HepG2 (cell line): ENCODE measurements around the gene ROBO3.

Source experiments
- AFF4 ChIP-seq: sonication (generic); formaldehyde crosslinking; IDR thresholded peaks from 2 replicates; pipeline ENCODE4 v1.4.0; 2020; ENCODE audit warnings: missing genetic modification reagents
- ATF2 ChIP-seq: sonication (generic); formaldehyde crosslinking; IDR thresholded peaks from 2 replicates; pipeline ENCODE4 v1.4.0; 2020; ENCODE audit warnings: missing genetic modification reagents
- CEBPZ ChIP-seq: IDR thresholded peaks from 2 replicates; pipeline ENCODE4 v1.6.1; 2012; ENCODE audit warnings: low read length, improper control_type of control experiment
- CREM ChIP-seq, 2 experiments: sonication (generic) in 1 of 2; formaldehyde crosslinking in 1 of 2; IDR thresholded peaks; 2 replicates each; pipeline versions ENCODE4 v1.4.0 to v1.6.1; 2016 to 2020; ENCODE audit warnings: antibody characterized with exemption in 1 of 2, mild to moderate bottlenecking in 1 of 2, missing genetic modification reagents in 1 of 2
- CTCF ChIP-seq: sonication (generic); formaldehyde crosslinking; IDR thresholded peaks from 2 replicates; pipeline ENCODE4 v1.5.0; 2020; ENCODE audit warnings: mild to moderate bottlenecking, missing genetic modification reagents, moderate library complexity
- ELK4 ChIP-seq: sonication (generic); formaldehyde crosslinking; IDR thresholded peaks from 2 replicates; pipeline ENCODE4 v1.9.0; 2021; ENCODE audit warnings: missing genetic modification reagents, borderline replicate concordance
- FOSL2 ChIP-seq: sonication (generic); formaldehyde crosslinking; IDR thresholded peaks from 2 replicates; pipeline ENCODE4 v1.4.0; 2020; ENCODE audit warnings: missing genetic modification reagents
- IRF2 ChIP-seq: IDR thresholded peaks from 2 replicates; pipeline ENCODE4 v1.6.1; 2018; ENCODE audit warnings: missing genetic modification reagents, missing compliant biosample characterization
- MXI1 ChIP-seq: IDR thresholded peaks from 3 replicates; pipeline ENCODE4 v1.6.1; 2012; ENCODE audit warnings: low read depth, low read length, inconsistent platforms, borderline replicate concordance
- POLR2AphosphoS5 ChIP-seq: IDR thresholded peaks from 2 replicates; pipeline ENCODE4 v1.6.1; 2012; ENCODE audit warnings: low read depth, low read length
- STAT6 ChIP-seq: sonication (generic); formaldehyde crosslinking; IDR thresholded peaks from 2 replicates; pipeline ENCODE4 v1.4.0; 2020; ENCODE audit warnings: missing genetic modification reagents, mild to moderate bottlenecking, borderline replicate concordance
- ZFX ChIP-seq: sonication (generic); formaldehyde crosslinking; IDR thresholded peaks from 2 replicates; pipeline ENCODE4 v1.4.0; 2020; ENCODE audit warnings: mild to moderate bottlenecking, low read depth, missing genetic modification reagents, moderate library complexity
- TF ChIP-seq, protein P1 (sequence below): sonication (generic); formaldehyde crosslinking; IDR thresholded peaks from 2 replicates; pipeline ENCODE4 v1.8.1; 2022; ENCODE audit warnings: low read depth, mild to moderate bottlenecking, missing genetic modification reagents
- TF ChIP-seq, protein P2 (sequence below): IDR thresholded peaks from 2 replicates; pipeline ENCODE4 v1.6.1; 2016; ENCODE audit warnings: control low read depth

DNA sequence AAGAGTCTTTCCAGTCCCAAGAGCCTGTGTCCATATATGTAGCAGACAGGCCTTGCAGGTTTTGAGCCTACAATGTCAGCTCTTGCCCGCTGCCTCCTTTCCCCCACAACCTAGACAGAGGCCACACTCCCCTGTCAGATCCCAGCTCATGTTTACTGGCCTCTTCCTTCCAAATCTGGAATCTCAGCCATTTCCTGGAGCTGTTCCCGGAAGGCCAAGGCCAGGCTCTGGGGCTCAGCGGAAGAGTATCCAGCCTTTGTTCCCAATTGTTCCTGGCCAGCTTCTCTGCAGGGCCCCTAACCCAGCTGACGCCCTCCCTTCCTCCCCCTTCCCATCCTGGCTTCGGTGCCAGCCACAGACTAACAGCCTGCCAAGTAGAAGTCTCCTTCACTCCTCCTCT is 33.5 kb downstream of the ROBO3 start:
- no peak for TF ChIP-seq ATF2
- TF ChIP-seq CTCF (CRISPR knock-in tag): no peak
- peak; percentile 36; the same call in 1 of the 2 replicates for TF ChIP-seq ZFX (CRISPR knock-in tag)
- no peak for TF ChIP-seq AFF4 (CRISPR knock-in tag)
- TF ChIP-seq STAT6 (CRISPR knock-in tag): no peak
- TF ChIP-seq MXI1: no peak
- TF ChIP-seq, protein P1, sequence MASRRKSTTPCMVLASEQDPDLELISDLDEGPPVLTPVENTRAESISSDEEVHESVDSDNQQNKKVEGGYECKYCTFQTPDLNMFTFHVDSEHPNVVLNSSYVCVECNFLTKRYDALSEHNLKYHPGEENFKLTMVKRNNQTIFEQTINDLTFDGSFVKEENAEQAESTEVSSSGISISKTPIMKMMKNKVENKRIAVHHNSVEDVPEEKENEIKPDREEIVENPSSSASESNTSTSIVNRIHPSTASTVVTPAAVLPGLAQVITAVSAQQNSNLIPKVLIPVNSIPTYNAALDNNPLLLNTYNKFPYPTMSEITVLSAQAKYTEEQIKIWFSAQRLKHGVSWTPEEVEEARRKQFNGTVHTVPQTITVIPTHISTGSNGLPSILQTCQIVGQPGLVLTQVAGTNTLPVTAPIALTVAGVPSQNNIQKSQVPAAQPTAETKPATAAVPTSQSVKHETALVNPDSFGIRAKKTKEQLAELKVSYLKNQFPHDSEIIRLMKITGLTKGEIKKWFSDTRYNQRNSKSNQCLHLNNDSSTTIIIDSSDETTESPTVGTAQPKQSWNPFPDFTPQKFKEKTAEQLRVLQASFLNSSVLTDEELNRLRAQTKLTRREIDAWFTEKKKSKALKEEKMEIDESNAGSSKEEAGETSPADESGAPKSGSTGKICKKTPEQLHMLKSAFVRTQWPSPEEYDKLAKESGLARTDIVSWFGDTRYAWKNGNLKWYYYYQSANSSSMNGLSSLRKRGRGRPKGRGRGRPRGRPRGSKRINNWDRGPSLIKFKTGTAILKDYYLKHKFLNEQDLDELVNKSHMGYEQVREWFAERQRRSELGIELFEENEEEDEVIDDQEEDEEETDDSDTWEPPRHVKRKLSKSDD (CRISPR knock-in tag): no peak
- TF ChIP-seq ELK4 (CRISPR knock-in tag): no peak
- TF ChIP-seq IRF2 (CRISPR knock-in tag): no peak
- TF ChIP-seq, protein P2, sequence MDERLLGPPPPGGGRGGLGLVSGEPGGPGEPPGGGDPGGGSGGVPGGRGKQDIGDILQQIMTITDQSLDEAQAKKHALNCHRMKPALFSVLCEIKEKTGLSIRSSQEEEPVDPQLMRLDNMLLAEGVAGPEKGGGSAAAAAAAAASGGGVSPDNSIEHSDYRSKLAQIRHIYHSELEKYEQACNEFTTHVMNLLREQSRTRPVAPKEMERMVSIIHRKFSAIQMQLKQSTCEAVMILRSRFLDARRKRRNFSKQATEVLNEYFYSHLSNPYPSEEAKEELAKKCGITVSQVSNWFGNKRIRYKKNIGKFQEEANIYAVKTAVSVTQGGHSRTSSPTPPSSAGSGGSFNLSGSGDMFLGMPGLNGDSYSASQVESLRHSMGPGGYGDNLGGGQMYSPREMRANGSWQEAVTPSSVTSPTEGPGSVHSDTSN (CRISPR knock-in tag): no peak
- TF ChIP-seq CEBPZ: no peak
- TF ChIP-seq POLR2AphosphoS5: no peak
- TF ChIP-seq FOSL2: no peak
- TF ChIP-seq CREM (IDR thresholded peaks at IDR 0.05): no peak
- TF ChIP-seq CREM (CRISPR knock-in tag; IDR thresholded peaks at IDR 0.05): no peak
